NCI-H2227 (cell line): Measurements from ENCODE around the gene DMRTB1.

Experiments
- DNase-seq: peaks from one replicate; lab custom pipeline; 2025; ENCODE audit not compliant: unreplicated experiment; lab: John Stamatoyannopoulos, UW

DMRTB1 gene

GRCh38 chr1:53459321-53460175 is at the start of gene DMRTB1:
DMRTB1 (plus strand) TSS chr1:53459399; CDS start chr1:53459454, 55 bp downstream.
- DNase-seq: no peak

DNA sequence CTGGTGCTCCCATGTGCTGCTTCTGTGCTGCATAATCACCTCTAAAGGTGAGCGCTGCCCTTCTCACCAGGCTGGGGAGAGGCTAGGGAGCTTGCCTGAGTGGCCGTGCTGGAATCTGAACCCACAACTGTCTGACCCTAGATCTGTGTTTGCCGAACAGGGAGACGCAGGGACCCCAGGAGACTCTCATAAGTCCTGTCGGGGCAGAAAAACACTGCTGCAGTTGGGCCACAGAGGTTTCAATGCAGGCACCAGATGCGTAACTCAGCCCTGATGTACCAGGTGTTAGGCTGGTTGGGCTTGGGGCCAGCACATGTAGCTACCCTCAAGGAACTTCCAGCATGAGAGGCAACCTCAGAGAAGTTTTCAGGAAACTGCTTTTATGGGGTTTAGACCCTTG is 49.5 kb upstream of the DMRTB1 start:
- no peak for DNase-seq

DNA sequence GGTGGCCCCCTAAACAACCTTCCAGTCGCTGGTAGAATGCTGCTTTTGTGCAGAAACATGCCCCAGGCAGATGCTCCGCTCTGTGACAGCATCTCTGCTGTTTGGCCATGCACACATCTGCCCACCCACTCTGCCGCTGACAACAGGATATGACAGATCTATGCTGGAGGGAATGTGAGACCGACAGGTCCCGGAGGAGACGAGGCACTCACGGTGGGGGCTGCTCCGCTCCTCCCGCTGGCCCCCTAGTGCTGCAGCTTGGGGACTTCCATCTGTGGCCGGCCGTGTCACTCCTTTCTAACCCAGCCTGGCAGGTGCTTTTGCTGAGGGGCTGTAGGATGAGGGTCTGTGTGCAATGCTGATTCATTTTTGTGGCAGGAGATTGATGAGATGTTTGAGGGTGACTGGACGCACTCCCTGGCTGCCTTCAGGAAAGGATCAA is 49.1 kb upstream of the DMRTB1 start:
- no peak for DNase-seq

GRCh38 chr1:53410701-53411100 is 48.5 kb upstream of the DMRTB1 start:
- peak; percentile 15 for DNase-seq

GRCh38 chr1:53411541-53412152 is 47.6 kb upstream of the DMRTB1 start:
- no peak for DNase-seq

DNA sequence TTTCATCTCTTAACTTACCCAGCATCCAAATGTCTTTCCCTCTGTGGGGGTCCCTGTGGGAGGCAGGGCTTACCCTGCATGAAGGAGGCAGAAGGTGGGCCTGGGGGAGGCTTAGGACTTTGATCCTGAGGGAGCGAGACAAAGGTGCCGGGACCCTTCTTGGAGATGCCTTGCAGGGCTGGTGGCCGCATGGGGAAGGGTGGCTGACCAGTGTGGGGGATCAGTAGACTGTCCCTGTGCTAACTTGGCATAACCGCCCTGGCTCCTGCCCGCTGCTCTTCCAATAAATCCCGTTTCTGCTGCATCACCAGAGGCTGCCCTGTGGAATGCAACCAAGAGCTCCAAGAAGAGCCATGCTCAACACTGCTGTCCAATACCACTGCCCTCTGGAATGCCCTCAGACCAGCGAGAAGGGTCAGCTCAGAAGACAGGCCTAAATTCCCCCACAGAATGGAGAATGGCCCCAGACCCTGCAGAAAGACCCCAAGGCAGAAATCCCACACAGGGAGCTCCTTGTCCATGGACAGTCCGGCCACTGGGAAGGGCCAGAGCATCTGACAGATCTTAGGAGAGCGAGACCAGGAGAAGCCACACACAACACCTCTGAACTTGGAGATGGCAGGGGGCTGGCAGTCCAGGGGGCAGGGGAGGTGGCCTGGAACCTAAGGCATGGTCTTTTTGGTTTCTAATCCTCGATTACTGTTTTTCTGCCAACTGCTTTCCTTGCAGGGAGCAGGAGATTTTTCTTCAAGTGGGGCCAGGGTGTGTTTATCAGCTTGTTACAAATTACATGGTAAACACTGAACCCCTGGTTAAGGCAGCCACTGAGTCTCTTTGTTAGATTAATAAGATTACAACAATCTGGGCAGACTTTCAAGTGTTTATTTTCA is 46.7 kb upstream of the DMRTB1 start:
- peak; percentile 32 for DNase-seq

DNA sequence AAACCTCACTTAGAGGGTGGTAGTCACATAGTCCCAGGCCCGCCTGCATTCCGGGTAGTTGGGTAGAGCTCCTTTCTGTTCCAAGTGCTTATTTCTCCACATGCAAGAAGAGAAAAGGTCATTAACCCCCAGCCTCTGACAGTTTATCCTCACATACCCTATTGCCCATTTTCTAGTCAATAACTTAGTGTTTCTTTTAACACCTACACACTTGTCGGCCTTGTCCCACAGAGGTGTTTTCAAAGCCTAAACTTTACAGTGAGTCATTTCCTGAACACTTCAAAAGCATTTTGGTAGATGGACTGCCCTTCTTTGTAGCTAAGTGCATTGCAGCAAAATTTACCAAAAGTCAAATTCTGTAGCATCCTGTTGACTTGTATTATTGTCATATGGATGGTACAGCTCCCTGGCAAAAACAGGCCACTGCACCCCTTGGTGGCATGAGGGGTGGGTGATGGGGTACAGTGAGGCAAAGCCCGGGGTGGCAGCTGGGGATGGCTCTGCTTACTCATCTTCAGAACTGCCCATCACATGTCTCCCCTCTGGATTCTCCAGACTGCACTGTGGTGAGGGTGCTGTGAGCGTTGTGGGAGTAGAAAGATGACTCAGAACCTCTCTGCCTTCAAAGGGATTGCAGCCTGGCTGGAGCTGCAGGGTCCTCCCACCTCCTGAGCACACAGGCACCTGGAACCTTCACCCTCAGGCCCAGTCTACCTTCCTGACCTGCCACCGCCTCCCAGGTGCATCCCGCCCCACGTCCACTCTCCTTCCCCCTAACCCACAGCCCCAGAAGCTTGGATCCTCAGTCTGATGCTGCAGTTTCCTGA is 45.8 kb upstream of the DMRTB1 start:
- DNase-seq: no peak

DNA sequence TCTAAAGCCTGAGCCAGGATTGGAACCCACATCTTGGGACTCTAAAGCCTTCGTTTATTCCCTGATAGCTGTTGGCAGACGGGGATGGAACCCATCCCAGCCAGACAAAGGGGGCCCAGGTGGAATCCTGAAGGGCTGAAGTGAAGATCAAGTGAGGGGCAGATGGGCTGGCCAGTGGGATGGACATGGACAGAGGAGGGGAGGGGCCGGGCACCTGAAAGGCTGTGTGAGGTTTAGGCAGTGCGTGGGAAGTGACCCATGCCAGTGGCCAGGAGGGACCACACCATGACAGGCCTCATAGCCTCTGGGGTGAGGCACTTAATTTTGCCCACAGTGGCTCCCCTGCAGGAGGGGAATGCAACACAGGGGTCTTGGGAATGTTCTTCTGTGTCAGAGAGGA is 44.6 kb upstream of the DMRTB1 start:
- DNase-seq: no peak

GRCh38 chr1:53415432-53415831 is 43.8 kb upstream of the DMRTB1 start:
- DNase-seq: no peak

DNA sequence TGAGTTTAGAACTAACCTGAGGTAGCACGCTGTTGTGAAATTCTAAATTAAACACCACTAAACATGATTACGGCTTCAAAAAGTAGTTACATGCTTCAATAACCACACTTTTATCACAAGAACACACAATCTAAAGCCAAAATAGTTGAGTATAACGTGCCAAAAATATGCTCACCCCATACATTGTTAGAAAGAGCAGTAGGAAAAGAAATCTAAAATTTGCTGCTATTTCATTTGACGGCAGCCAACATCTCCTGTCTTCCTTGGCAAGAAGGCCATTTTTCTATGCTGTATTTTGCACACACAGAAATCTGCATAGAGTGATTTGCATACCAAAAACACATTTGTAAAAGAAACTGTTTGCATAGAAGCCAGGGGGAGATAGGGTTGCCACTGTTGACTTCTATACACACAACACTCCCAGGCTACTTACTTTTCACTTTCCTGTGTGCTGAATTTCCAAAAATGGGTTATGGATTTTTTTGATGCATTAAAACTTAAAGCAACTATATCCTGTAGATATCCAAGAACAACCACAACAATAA is 42.9 kb upstream of the DMRTB1 start:
- DNase-seq: no peak

- peak; percentile 42 for DNase-seq
Measured at GRCh38 chr1:53417074-53417511, 42.1 kb upstream of the DMRTB1 start.

GRCh38 chr1:53419034-53419433 is 40.2 kb upstream of the DMRTB1 start:
- peak; percentile 45 for DNase-seq

DNA sequence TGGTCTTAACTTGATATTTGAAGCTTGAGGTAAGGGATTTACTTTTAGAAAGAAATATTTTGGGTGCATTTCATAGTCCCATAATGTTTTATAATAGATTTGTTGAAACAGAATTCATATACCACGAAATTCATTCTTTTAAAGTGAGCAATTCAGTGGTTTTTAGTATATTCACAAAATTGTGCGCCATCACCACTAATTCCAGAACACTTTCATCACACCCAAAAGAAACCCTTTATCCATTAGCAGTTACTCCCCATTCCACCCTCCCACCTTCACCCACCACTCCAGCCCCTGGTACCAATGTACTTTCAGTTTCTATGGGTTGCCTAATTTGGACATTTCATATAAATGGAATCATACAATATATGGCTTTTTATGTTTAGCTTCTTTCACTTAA is 38.9 kb upstream of the DMRTB1 start:
- no peak for DNase-seq

GRCh38 chr1:53421208-53421607 is 38.0 kb upstream of the DMRTB1 start:
- DNase-seq: no peak

DNA sequence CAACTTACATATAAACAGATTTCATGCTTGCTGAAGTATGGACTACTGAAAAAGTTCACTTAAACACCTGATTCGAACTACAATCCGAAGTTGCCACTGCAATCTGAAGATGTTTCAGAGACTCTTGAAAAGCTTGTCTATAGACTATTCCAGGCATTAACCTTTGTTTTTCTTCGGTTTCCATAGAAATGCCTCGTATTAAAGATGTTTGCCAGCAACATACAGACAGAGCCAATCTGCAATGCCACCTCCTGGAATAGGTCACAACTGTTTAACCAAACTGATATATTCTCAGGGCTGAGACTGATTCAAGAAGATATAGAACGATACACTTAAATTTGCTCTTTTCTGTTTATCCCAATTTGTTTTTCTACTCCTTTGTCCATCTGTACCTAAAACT is 28.9 kb upstream of the DMRTB1 start:
- DNase-seq: peak; percentile 26

DNA sequence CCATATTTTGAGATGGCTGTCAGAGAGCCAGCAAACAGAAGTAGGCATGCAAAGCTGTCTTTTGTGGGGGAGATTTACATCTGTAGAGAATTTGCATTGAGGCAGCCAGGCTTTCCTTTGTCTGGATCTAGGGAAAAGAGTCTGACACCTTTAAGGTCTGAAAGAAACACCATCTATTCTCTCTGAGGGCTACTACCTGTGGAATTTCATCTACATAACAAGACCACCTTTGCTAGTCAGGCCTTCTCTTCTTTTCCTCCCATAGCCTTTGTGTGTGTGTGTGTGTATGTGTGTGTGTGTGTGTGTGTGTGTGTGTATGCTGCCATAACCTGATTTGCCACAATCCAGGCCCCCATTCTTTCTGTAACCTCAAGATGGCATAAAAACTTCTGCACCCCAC is 28.4 kb upstream of the DMRTB1 start:
- no peak for DNase-seq

DNA sequence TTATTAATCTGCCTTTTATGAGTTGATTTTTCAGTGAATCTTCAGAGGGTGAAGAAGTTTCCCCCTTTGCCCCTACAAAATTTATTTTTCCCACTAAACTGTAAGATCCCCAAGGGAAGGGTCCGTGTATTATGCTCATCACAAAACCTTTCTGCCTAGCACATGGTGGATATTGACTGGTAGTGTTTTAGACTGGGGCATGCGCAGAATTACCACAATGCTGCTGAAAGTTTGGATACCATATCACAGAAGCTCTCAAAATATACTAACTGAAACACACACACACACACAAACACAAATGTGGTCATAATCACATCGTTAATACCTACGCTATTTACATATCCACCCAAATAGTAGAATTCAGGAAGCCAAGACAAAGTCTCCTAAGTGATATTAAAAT is 28.0 kb upstream of the DMRTB1 start:
- no peak for DNase-seq

DNA sequence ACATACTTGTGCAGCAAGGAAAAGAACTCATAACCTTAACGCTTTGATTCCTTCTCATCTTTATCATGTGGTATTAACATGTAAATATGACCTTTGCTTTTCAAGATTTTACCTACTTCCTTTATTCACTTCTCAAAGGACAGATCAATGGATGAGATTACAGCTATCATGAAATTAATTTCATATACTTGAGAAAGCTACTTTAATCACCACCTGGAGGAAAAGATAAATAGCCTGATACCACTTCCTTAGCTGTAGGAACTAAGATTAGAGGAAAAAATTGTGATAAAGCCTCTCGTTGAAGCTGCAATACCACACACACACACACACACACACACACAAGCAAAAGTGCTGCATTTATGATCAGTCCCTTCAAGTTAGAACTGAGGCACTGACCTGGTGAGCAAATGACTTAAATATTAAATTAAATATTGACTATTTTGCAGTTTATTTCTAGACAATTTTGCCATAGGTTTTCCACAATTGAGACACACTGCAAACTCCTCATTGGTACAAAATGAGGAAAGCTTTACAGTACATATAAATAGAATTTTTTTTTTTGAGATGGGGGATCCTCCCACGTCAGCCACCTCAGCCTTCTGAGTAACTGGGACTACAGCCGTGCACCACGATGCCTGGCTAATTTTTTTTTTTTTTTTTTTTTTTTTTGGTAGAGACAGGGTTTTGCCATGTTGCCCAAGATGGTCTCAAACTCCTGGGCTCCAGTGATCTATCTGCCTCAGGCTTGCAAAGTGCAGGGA is 27.2 kb upstream of the DMRTB1 start:
- no peak for DNase-seq

GRCh38 chr1:53432611-53433010 is 26.6 kb upstream of the DMRTB1 start:
- no peak for DNase-seq
